HEK293 (cell line): ENCODE results near the gene PIEZO1.
"Not testable (repeated sequence)": the region's sequence is repeated elsewhere in the genome, so short reads cannot be mapped to it uniquely, and the experiment has no call there.

ENCODE experiments used
- HOXD13 ChIP-seq: sonication (generic); formaldehyde crosslinking; IDR thresholded peaks from 2 replicates; pipeline ENCODE4 v1.8.0; 2022; ENCODE audit warnings: missing genetic modification reagents, borderline replicate concordance
- KLF9 ChIP-seq: fragments of 450-650 bp; formaldehyde crosslinking; IDR thresholded peaks from 2 replicates; pipeline ENCODE4 v1.5.1; 2016; ENCODE audit warnings: missing biosample characterization, missing genetic modification characterization, low read depth
- SETDB1 ChIP-seq: IDR thresholded peaks from one replicate; pipeline ENCODE4 v1.6.1; 2017; ENCODE audit warnings: mild to moderate bottlenecking, low read length, moderate library complexity, mixed read lengths; ENCODE audit not compliant: insufficient read length
- SP3 ChIP-seq: fragments of 450-650 bp; formaldehyde crosslinking; IDR thresholded peaks from 2 replicates; pipeline ENCODE4 v1.5.1; 2016; ENCODE audit warnings: missing biosample characterization, missing genetic modification characterization
- YY1 ChIP-seq: fragments of 450-650 bp; formaldehyde crosslinking; IDR thresholded peaks from 2 replicates; pipeline ENCODE4 v1.5.1; 2018; ENCODE audit warnings: missing biosample characterization, missing genetic modification characterization
- ZNF658 ChIP-seq: fragments of 450-650 bp; formaldehyde crosslinking; IDR thresholded peaks from 2 replicates; pipeline ENCODE4; 2016; ENCODE audit warnings: missing biosample characterization, missing genetic modification characterization
- ZNF670 ChIP-seq: fragments of 450-650 bp; formaldehyde crosslinking; IDR thresholded peaks from 2 replicates; pipeline ENCODE4 v1.5.1; 2016; ENCODE audit warnings: missing biosample characterization, missing genetic modification characterization, low read depth
- ZNF777 ChIP-seq: fragments of 450-650 bp; formaldehyde crosslinking; IDR thresholded peaks from 2 replicates; pipeline ENCODE4 v1.5.1; 2017; ENCODE audit warnings: missing biosample characterization, missing genetic modification characterization, borderline replicate concordance
- TF ChIP-seq, protein P1 (sequence below): fragments of 450-650 bp; formaldehyde crosslinking; IDR thresholded peaks from 2 replicates; pipeline ENCODE4 v1.5.1; 2016; ENCODE audit warnings: missing biosample characterization, missing genetic modification characterization
- TF ChIP-seq, protein P2 (sequence below): fragments of 450-650 bp; formaldehyde crosslinking; IDR thresholded peaks from 2 replicates; pipeline ENCODE4 v1.5.1; 2016; ENCODE audit warnings: missing biosample characterization, missing genetic modification characterization, borderline replicate concordance

DNA sequence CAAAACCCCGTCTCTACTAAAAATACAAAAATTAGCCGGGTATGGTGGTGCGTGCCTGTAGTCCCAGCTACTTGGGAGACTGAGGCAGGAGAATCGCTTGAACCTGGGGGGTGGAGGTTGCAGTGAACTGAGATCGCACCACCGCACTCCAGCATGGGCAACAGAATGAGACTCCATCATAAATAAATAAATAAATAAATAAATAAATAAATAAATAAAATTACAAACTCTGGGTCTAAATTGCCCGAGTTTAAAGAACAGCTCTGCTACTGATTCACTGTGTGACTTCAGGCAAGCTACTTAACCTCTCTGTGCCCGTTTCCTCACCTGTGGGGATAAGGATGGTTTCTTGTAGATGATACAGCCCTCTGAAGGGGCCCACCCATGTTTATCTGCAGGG is 115.5 kb downstream of the PIEZO1 start:
- TF ChIP-seq, protein P1, sequence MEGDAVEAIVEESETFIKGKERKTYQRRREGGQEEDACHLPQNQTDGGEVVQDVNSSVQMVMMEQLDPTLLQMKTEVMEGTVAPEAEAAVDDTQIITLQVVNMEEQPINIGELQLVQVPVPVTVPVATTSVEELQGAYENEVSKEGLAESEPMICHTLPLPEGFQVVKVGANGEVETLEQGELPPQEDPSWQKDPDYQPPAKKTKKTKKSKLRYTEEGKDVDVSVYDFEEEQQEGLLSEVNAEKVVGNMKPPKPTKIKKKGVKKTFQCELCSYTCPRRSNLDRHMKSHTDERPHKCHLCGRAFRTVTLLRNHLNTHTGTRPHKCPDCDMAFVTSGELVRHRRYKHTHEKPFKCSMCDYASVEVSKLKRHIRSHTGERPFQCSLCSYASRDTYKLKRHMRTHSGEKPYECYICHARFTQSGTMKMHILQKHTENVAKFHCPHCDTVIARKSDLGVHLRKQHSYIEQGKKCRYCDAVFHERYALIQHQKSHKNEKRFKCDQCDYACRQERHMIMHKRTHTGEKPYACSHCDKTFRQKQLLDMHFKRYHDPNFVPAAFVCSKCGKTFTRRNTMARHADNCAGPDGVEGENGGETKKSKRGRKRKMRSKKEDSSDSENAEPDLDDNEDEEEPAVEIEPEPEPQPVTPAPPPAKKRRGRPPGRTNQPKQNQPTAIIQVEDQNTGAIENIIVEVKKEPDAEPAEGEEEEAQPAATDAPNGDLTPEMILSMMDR (tag by site-specific recombination), result not testable (repeated sequence)
- not testable (repeated sequence) for TF ChIP-seq SETDB1; ZNF670 (tag by site-specific recombination); KLF9 (tag by site-specific recombination); ZNF658 (tag by site-specific recombination); HOXD13 (CRISPR knock-in tag); SP3; YY1 (tag by site-specific recombination); ZNF777
- TF ChIP-seq, protein P2, sequence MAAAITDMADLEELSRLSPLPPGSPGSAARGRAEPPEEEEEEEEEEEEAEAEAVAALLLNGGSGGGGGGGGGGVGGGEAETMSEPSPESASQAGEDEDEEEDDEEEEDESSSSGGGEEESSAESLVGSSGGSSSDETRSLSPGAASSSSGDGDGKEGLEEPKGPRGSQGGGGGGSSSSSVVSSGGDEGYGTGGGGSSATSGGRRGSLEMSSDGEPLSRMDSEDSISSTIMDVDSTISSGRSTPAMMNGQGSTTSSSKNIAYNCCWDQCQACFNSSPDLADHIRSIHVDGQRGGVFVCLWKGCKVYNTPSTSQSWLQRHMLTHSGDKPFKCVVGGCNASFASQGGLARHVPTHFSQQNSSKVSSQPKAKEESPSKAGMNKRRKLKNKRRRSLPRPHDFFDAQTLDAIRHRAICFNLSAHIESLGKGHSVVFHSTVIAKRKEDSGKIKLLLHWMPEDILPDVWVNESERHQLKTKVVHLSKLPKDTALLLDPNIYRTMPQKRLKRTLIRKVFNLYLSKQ, result not testable (repeated sequence)
